ENCODE data around the gene SLC22A7. TPM values are rescaled to one million over a fixed set of nuclear protein-coding genes. Genes with fewer than 3 reads are reported as not detected.

Gene SLC22A7
- total and polyA plus RNA-seq, 2 of the 8 experiments (the other 6 are each of a cell fraction or from before 2014, with no cell fraction given): not detected

GRCh38 chr6:43283905-43284304 is 14.2 kb upstream of the SLC22A7 start (continued):
- TF ChIP-seq CHD7 (IDR thresholded peaks at IDR 0.05; ENCODE audit: insufficient replicate concordance, low read length) (no peak), RXRA (IDR thresholded peaks at IDR 0.05; ENCODE audit: insufficient read depth, low read depth, low read length) (no peak), RFX5 (IDR thresholded peaks at IDR 0.05; ENCODE audit: borderline replicate concordance, low read depth, low read length) (no peak), BCL11A (IDR thresholded peaks at IDR 0.05; ENCODE audit: low read depth in 2 of 2, low read length in 2 of 2) (no peak), SIN3A (conservative IDR thresholded peaks at IDR 0.05 in 1 of 2, IDR thresholded peaks at IDR 0.05 in 1 of 2; ENCODE audit: low read depth in 1 of 2, low read length in 2 of 2) (no peak), NANOG (IDR thresholded peaks at IDR 0.05; ENCODE audit: insufficient read depth, low read depth, low read length, poor library complexity, severe bottlenecking) (no peak), HDAC6 (IDR thresholded peaks at IDR 0.05; ENCODE audit: low read depth, low read length) (no peak), EGR1 (IDR thresholded peaks at IDR 0.05; ENCODE audit: borderline replicate concordance, low read depth, low read length) (no peak)
